Endothelial cell of umbilical vein (primary cell): ENCODE measurements around the gene COL8A1. TPM values are rescaled to one million over a fixed set of nuclear protein-coding genes. Genes with fewer than 3 reads are reported as not detected.

ENCODE experiments used
- BruUV-seq: library from RNA; stranded (reverse); fragments of 400-500 nt; replicated peaks from 2 replicates; lab custom pipeline; 2021; lab: Mats Ljungman, UMichigan
- CTCF ChIA-PET: fragments of 300-600, 350-600 bp; sonication (Branson Sonifier 250); formaldehyde crosslinking; loops from one replicate; lab custom pipeline; 2021; ENCODE audit warnings: antibody characterized with exemption, inconsistent platforms; lab: Charles Lee
- POLR2A ChIA-PET: fragments of 300-600, 350-600 bp; sonication (Branson Sonifier 250); formaldehyde crosslinking; loops from one replicate; lab custom pipeline; 2021; ENCODE audit warnings: antibody characterized with exemption, inconsistent platforms; lab: Charles Lee
- DNase-seq: peaks from one replicate; pipeline ENCODE4 v3.0.0-alpha.2; 2011; ENCODE audit warnings: low read depth, low spot score
- FAIRE-seq: peaks from 2 replicates; lab custom pipeline; 2011; peaks lifted over from hg19 to GRCh38; lab: Jason Lieb, UNC
- H2AFZ ChIP-seq: 2 replicates; pipeline ENCODE4 v1.6.0; 2012; ENCODE audit warnings: low read depth, low read length, control low read depth, inconsistent platforms
- H3K27ac ChIP-seq: 2 replicates; pipeline ENCODE4 v1.5.1; 2011; ENCODE audit warnings: low read depth, mild to moderate bottlenecking, control low read depth, low read length, moderate library complexity; ENCODE audit not compliant: insufficient read depth
- H3K27me3 ChIP-seq, 2 experiments: 2 replicates each; pipeline versions ENCODE4 v1.6.0 to v1.6.1; 2011; ENCODE audit warnings: low read length in 2 of 2, mixed read lengths in 1 of 2; ENCODE audit not compliant: control insufficient read depth in 2 of 2, insufficient read depth in 2 of 2
- H3K36me3 ChIP-seq, 2 experiments: 2 replicates in 1 of 2; 3 replicates in 1 of 2; pipeline ENCODE4 v1.5.1; 2011; ENCODE audit warnings: low read length in 2 of 2, mild to moderate bottlenecking in 1 of 2, moderate library complexity in 1 of 2; ENCODE audit not compliant: control insufficient read depth in 2 of 2, insufficient read depth in 2 of 2; ENCODE audit errors: extremely low read depth in 1 of 2
- H3K4me1 ChIP-seq: 3 replicates; pipeline ENCODE4 v1.5.1; 2011; ENCODE audit warnings: mild to moderate bottlenecking, low read length; ENCODE audit not compliant: control insufficient read depth, insufficient read depth; ENCODE audit errors: extremely low read depth
- H3K4me2 ChIP-seq: 2 replicates; pipeline ENCODE4 v1.6.1; 2011; ENCODE audit warnings: low read length, control low read depth, mixed read lengths; ENCODE audit not compliant: insufficient read depth
- H3K4me3 ChIP-seq, 3 experiments: fragments of 200-600 bp in 1 of 3; sonication (generic), shearing (Covaris generic) in 1 of 3; replicated peaks in 1 of 3; 2 replicates each; pipeline ENCODE4 v1.5.1; 2011 to 2016; ENCODE audit warnings: control low read depth in 3 of 3, low read length in 3 of 3, mild to moderate bottlenecking in 2 of 3, inconsistent platforms in 1 of 3, low read depth in 1 of 3, moderate library complexity in 1 of 3; ENCODE audit not compliant: insufficient read depth in 1 of 3
- H3K79me2 ChIP-seq: 2 replicates; pipeline ENCODE4 v1.6.0; 2012; ENCODE audit warnings: low read length, inconsistent platforms; ENCODE audit not compliant: control insufficient read depth, insufficient read depth
- H3K9ac ChIP-seq: replicated peaks from 2 replicates; pipeline ENCODE3; 2011; ENCODE audit warnings: low read length, control low read depth; ENCODE audit not compliant: insufficient read depth; ENCODE audit errors: extremely low read depth
- H3K9me1 ChIP-seq: replicated peaks from 3 replicates; pipeline ENCODE4 v1.6.0; 2011; ENCODE audit warnings: mild to moderate bottlenecking, low read length; ENCODE audit not compliant: control insufficient read depth, insufficient read depth; ENCODE audit errors: extremely low read depth
- H3K9me3 ChIP-seq: replicated peaks from 2 replicates; pipeline ENCODE4 v1.5.1; 2012; ENCODE audit warnings: low read length, inconsistent platforms; ENCODE audit not compliant: control insufficient read depth, insufficient read depth
- H4K20me1 ChIP-seq: replicated peaks from 2 replicates; pipeline ENCODE3; 2011; ENCODE audit warnings: mild to moderate bottlenecking, low read length; ENCODE audit not compliant: control insufficient read depth, insufficient read depth; ENCODE audit errors: extremely low read depth
- CTCF ChIP-seq, 2 donors: IDR thresholded peaks; 1 replicate in 1 of 2; 2 replicates in 1 of 2; pipeline ENCODE4 v1.5.1; 2011; ENCODE audit warnings: low read length in 2 of 2, mild to moderate bottlenecking in 2 of 2, moderate library complexity in 2 of 2, control low read depth in 1 of 2, inconsistent platforms in 1 of 2, low read depth in 1 of 2; ENCODE audit not compliant: insufficient read depth in 1 of 2; ENCODE audit errors: extremely low read depth in 1 of 2
- EZH2 ChIP-seq: IDR thresholded peaks from 2 replicates; pipeline ENCODE4 v1.6.1; 2012; ENCODE audit warnings: borderline replicate concordance, low read depth, mild to moderate bottlenecking, moderate library complexity, low read length, inconsistent platforms; ENCODE audit not compliant: severe bottlenecking
- FOS ChIP-seq: IDR thresholded peaks from 2 replicates; pipeline ENCODE4 v1.6.1; 2011; ENCODE audit warnings: mild to moderate bottlenecking, low read length, moderate library complexity, borderline replicate concordance; ENCODE audit not compliant: insufficient read depth
- GATA2 ChIP-seq: IDR thresholded peaks from 2 replicates; pipeline ENCODE4 v1.7.0; 2011; ENCODE audit warnings: low read depth, mild to moderate bottlenecking, moderate library complexity, mixed read lengths, low read length; ENCODE audit not compliant: insufficient read length, insufficient read depth
- JUN ChIP-seq: IDR thresholded peaks from 2 replicates; pipeline ENCODE4 v1.6.1; 2011; ENCODE audit warnings: borderline replicate concordance, low read depth; ENCODE audit not compliant: insufficient read length, insufficient read depth
- MAX ChIP-seq: IDR thresholded peaks from 2 replicates; pipeline ENCODE4 v1.6.1; 2011; ENCODE audit not compliant: insufficient read depth, insufficient read length
- MYC ChIP-seq: IDR thresholded peaks from one replicate; pipeline ENCODE4 v1.6.1; 2011; ENCODE audit warnings: mild to moderate bottlenecking, low read depth, low read length
- POLR2A ChIP-seq: IDR thresholded peaks from 2 replicates; pipeline ENCODE4 v1.6.1; 2012; ENCODE audit warnings: low read depth, mild to moderate bottlenecking, control low read depth, low read length
- POLR2AphosphoS5 ChIP-seq: IDR thresholded peaks from 2 replicates; pipeline ENCODE4 v1.6.1; 2012; ENCODE audit warnings: low read depth, mild to moderate bottlenecking, control low read depth, low read length, moderate library complexity; ENCODE audit not compliant: insufficient read depth
- dilution Hi-C: fragments of 300-500 bp; cut with MboI; formaldehyde crosslinking; loops from one replicate; pipeline ENCODE4 v1.15.0; 2019; ENCODE audit warnings: low sequenced_read_pairs; ENCODE audit not compliant: extremely low pct_ligation_motif_present
- intact Hi-C: fragments of 100-400 bp; cut with micrococcal nuclease; formaldehyde crosslinking; loops from one replicate; pipeline ENCODE4 v1.10.0; 2022
- polyA plus RNA-seq, 4 experiments: library from polyadenylated mRNA; depleted of rRNA in 3 of 4; stranded (reverse) in 3 of 4; unstranded in 1 of 4; fragments of >200 nt; gene quantifications; 2 replicates each; pipeline versions ENCODE4 v1.2.1 to v1.2.3, GENCODE V29; 2011 to 2012; ENCODE audit warnings: missing spikeins in 1 of 4
- total RNA-seq: library from RNA; stranded (reverse); gene quantifications from 2 replicates; pipeline ENCODE4 v1.2.3, GENCODE V29; 2021

COL8A1 gene
- total and polyA plus RNA-seq, 2 donors (not counting 3 experiments of a cell fraction or from before 2014, with no cell fraction given), result 358 to 634 TPM

DNA sequence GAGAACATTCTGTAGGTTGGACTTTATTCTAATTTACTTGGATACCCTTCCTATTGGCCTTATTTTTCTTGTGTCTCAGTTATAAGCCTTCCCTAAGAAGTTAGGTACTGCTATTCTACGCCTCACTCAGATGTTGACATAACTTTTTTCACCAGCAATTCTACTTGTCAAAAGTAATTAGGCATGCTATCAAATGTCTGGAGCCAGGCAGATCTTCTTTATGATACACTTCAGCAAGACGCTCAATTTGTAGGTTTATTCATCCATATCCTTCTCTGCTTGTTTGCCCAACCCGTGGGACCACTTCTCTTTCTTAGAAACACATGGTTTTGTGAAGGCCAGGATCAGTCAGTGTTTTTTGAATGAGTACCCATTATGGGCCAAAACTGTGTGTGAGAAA lies 36.2 kb upstream of the COL8A1 start:
- Histone ChIP-seq H2AFZ (no peak overlapping the region), H3K4me1 (no peaks in the 10 kb centered on the region), H4K20me1 (no peaks in the 10 kb centered on the region), H3K9ac (no peak overlapping the region), H3K27me3 (no peaks in the 10 kb centered on the region), H3K9me3 (no peaks in the 10 kb centered on the region), H3K4me3 (no peak overlapping the region), H3K9me1 (no peaks in the 10 kb centered on the region), H3K79me2 (no peaks in the 10 kb centered on the region), H3K36me3 (no peaks in the 10 kb centered on the region), H3K4me2 (no peak overlapping the region), H3K27ac (no peak overlapping the region)
- intact Hi-C loops, result no loop called here
- DNase-seq, result no peak
- ChIA-PET POLR2A (no interaction called here), CTCF (interaction anchor here (0.6 kb wide), 1 partner anchor 394 kb away, joined by 4 read pairs; no protein-coding TSS in a partner anchor)
- BruUV-seq, result no TSS peak
- dilution Hi-C loops, result no loop called here
- no peak for FAIRE-seq
- TF ChIP-seq POLR2AphosphoS5 (no peak), CTCF (IDR thresholded peaks at IDR 0.05; ENCODE audit: extremely low read depth in 1 of 2, insufficient read depth in 1 of 2, low read depth in 1 of 2, low read length in 2 of 2) (no peak), EZH2 (no peak)

DNA sequence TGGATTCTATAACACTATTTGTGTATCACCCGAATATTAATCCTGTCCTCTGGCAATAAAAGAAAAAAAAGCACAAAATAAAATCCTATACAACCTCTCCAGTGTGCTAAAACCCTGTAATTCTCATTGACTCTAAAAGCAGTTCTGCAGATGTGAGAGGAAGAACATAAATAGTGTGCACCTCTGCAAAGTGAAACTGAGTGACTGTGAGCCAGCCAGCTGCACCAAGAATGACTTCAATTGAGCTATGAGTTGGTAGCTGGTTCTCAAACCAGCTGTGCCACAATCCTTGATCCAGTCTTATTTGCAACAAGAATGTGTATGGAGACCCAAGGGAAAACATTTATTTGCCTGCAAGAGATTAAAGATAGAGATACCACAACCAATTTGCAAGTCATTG lies 31.2 kb upstream of the COL8A1 start:
- no peaks in the 10 kb centered on the region for H3K4me1 ChIP-seq
- H3K4me2 ChIP-seq, result no peak overlapping the region
- FAIRE-seq (no peak), DNase-seq (no peak)
- no peaks in the 10 kb centered on the region for H3K9me3 ChIP-seq
- H3K27me3 ChIP-seq, result no peaks in the 10 kb centered on the region
- H3K27ac ChIP-seq, result no peak overlapping the region
- CTCF ChIA-PET, result interaction anchor here (1.0 to 2.3 kb wide), 3 partner anchors 8 to 75 kb away, joined by 3 to 8 read pairs (median 3); no protein-coding TSS in a partner anchor
- no peak overlapping the region for H3K4me3 ChIP-seq
- dilution Hi-C loops, result no loop called here
- POLR2A ChIA-PET, result no interaction called here
- no peaks in the 10 kb centered on the region for H4K20me1 ChIP-seq
- no peaks in the 10 kb centered on the region for H3K36me3 ChIP-seq
- no peak overlapping the region for H3K9ac ChIP-seq
- BruUV-seq, result no TSS peak
- no peaks in the 10 kb centered on the region for H3K79me2 ChIP-seq
- intact Hi-C loops, result no loop called here
- no peak for TF ChIP-seq EZH2
- TF ChIP-seq MYC, result no peak
- no peak for TF ChIP-seq POLR2AphosphoS5
- no peak for TF ChIP-seq CTCF (IDR thresholded peaks at IDR 0.05; ENCODE audit: extremely low read depth in 1 of 2, insufficient read depth in 1 of 2, low read depth in 1 of 2, low read length in 2 of 2)
- TF ChIP-seq JUN, result no peak
- TF ChIP-seq FOS, result no peak
- TF ChIP-seq GATA2, result no peak
- TF ChIP-seq MAX, result no peak
- TF ChIP-seq POLR2A, result no peak
- no peak overlapping the region for H2AFZ ChIP-seq
- no peaks in the 10 kb centered on the region for H3K9me1 ChIP-seq
